Activated gamma-delta T cell treated with anti-CD3 and anti-CD28 coated beads, Interleukin-2, amount 50 U/mL, for 16 hours (primary cell): ENCODE results near the gene WNT1.

Source experiments
- DNase-seq: peaks from one replicate; pipeline ENCODE4 v3.0.0-alpha.2; 2020; ENCODE audit warnings: low read depth

WNT1 gene

DNA sequence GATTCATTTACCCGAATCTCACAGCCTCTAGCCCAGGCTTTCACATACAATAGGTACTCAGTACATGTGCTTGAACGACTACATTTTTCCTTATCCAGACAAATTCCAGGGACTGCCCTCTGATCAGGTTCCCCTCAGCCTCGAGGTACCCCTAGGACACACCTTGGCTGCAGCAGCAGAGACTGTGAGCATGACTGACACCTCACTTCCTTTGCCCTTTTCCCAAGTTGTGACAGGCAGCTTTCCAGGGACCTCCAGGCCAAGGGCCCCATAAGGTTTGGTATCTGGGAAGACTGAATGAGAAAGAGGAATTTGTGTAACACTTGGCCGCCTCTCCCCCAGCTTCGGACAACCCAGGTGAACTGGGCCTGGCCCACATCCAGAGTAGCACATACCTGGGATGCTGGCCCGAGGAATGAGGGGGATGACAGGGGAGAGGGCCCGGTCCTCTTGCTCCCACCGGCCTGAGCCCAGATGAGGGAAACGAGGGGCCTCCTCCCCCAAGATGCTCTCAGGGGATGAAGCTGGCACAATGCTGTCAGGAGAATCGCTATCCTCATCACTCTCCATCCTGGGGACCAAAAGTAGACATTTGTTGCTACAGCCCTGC, 50.6 kb downstream of the WNT1 start:
- DNase-seq: no peak

GRCh38 chr12:49030119-49030518, 52.0 kb downstream of the WNT1 start:
- DNase-seq: no peak

- DNase-seq: no peak
Measured at GRCh38 chr12:49030714-49031572, 52.8 kb downstream of the WNT1 start.

DNA sequence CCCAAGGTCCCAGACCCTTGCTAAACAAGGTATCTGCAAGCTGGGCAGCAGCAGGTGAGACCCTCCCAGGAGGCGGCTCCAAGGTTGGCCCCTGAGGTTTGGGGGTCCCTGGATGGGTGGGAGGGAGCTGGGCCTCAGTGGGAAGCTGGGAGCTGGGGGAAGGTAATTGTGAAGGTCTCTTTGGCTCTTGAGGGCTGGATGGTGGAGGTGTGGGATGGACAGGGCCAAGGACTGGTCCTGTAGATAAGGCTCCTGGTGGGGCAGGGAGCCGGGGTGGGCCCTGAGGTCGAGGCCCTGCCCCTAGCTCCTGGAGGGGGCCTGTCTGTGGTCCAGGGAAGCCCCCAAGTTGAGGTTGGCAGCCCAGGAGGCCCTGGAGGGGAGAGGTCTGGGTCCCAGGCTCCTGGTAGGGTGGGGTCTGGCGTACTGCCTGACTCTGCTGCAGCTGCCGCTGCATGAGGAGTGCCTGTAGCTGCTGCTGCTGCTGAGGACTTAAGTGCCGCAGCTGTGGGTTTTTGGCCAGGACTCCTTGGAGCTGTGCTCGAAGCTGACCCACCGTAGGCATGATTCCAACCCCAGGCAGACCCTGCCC, 53.5 kb downstream of the WNT1 start:
- DNase-seq: no peak
